Adipose tissue (tissue), 3 donors: ENCODE results near the gene BICRAL. TPM values are rescaled to one million over a fixed set of nuclear protein-coding genes. Genes with fewer than 3 reads are reported as not detected.
"Not testable (repeated sequence)": the region's sequence is repeated elsewhere in the genome, so short reads cannot be mapped to it uniquely, and the experiment has no call there.

Experiments used
- H3K27ac ChIP-seq: one replicate; pipeline ENCODE4 v1.5.1; 2013; ENCODE audit warnings: low read depth, low read length
- whole genome bisulfite sequencing, 3 donors: extraction: QIAGEN DNeasy Blood & Tissue Kit; methylation state at CpG; one replicate each; pipeline ENCODE4 v1.1.7; 2013; 5-methylcytosine and 5-hydroxymethylcytosine counted together
- polyA plus RNA-seq, 3 donors: library from polyadenylated mRNA; stranded (reverse); fragments of 200-250 nt; gene quantifications; one replicate each; pipeline ENCODE4 v1.2.3, GENCODE V29; 2013
- donor health status: healthy with polysubstance abuse.
- donor health status: Bipolar disorder and iron deficiency.
- donor health status: healthy.

Gene BICRAL
- polyA plus RNA-seq, result 1 to 10 TPM; 3.5 to 6.3 (median 4.5) TPM

GRCh38 chr6:42781796-42782688 is at the start of gene BICRAL:
BICRAL (plus strand) TSS chr6:42782052; CDS start chr6:42822023, 39,971 bp downstream.
- 0 to 1% (median 1%) methylated on average over 55 to 68 of the region's 70 CpGs for WGBS, 3 donors
- H3K27ac ChIP-seq, result peak within 1 kb of the TSS; percentile 100

- not testable (repeated sequence) for H3K27ac ChIP-seq
- 64 to 79% (median 67%) methylated on average over 13 of the region's 13 CpGs for WGBS, 3 donors
Measured at GRCh38 chr6:42733867-42734481, 47.9 kb upstream of the BICRAL start.

- WGBS, 3 donors, result 89 to 92% (median 91%) methylated on average over 3 of the region's 3 CpGs
Measured at GRCh38 chr6:42735976-42736375, 45.9 kb upstream of the BICRAL start.

GRCh38 chr6:42740725-42741124 is 41.1 kb upstream of the BICRAL start:
- 43 to 72% (median 53%) methylated on average over 3 of the region's 3 CpGs for WGBS, 3 donors
- no peak overlapping the region for H3K27ac ChIP-seq

More at GRCh38 chr6:42735976-42736375, 45.9 kb upstream of the BICRAL start:
- no peak overlapping the region for H3K27ac ChIP-seq

GRCh38 chr6:42742116-42742894 is 39.5 kb upstream of the BICRAL start:
- 68 to 80% (median 76%) methylated on average over 5 of the region's 5 CpGs for WGBS, 3 donors
- H3K27ac ChIP-seq, result no peak overlapping the region

- no peak overlapping the region for H3K27ac ChIP-seq
- WGBS, 3 donors, result 40 to 67% (median 61%) methylated on average over 21 of the region's 21 CpGs
Measured at GRCh38 chr6:42744351-42744893, 37.4 kb upstream of the BICRAL start.

- 1 to 3% (median 2%) methylated on average over 28 to 29 of the region's 29 CpGs for WGBS, 3 donors
- H3K27ac ChIP-seq, result peak overlapping the region; percentile 68
Measured at GRCh38 chr6:42745083-42745639, 36.7 kb upstream of the BICRAL start.

- 0 to 1% (median 1%) methylated on average over 54 to 57 of the region's 57 CpGs for WGBS, 3 donors
- peak within 1 kb of the TSS; percentile 91 for H3K27ac ChIP-seq
Measured at GRCh38 chr6:42745640-42746462, 36.0 kb upstream of the BICRAL start, which contains the start of gene TBCC. TBCC (minus strand) TSS chr6:42746103; CDS start chr6:42746073, 30 bp downstream.

GRCh38 chr6:42746463-42747391 is 35.1 kb upstream of the BICRAL start:
- H3K27ac ChIP-seq, result peak overlapping the region; percentile 91
- 0 to 1% (median 0%) methylated on average over 50 to 55 of the region's 55 CpGs for WGBS, 3 donors

GRCh38 chr6:42748203-42748898 is 33.5 kb upstream of the BICRAL start:
- 34 to 67% (median 63%) methylated on average over 8 of the region's 8 CpGs for WGBS, 3 donors
- H3K27ac ChIP-seq, result no peak overlapping the region

GRCh38 chr6:42751055-42751454 is 30.8 kb upstream of the BICRAL start:
- WGBS, 3 donors, result 63 to 88% (median 64%) methylated on average over 3 of the region's 3 CpGs
- H3K27ac ChIP-seq, result no peak overlapping the region

GRCh38 chr6:42754759-42755158 is 27.1 kb upstream of the BICRAL start:
- WGBS, 3 donors, result 92 to 94% (median 93%) methylated on average over 5 of the region's 5 CpGs
- H3K27ac ChIP-seq, result no peak overlapping the region

- no peak overlapping the region for H3K27ac ChIP-seq
Measured at GRCh38 chr6:42756722-42757121, 25.1 kb upstream of the BICRAL start.

GRCh38 chr6:42758756-42759430 is 23.0 kb upstream of the BICRAL start:
- WGBS, 3 donors, result 93 to 96% (median 95%) methylated on average over 3 of the region's 3 CpGs
- H3K27ac ChIP-seq, result no peak overlapping the region

More at GRCh38 chr6:42756722-42757121, 25.1 kb upstream of the BICRAL start:
- WGBS, 3 donors, result 90 to 98% (median 96%) methylated on average over 7 of the region's 7 CpGs
